Heart left ventricle (tissue), 16 donors: ENCODE measurements around the gene TRH. TPM values are rescaled to one million over a fixed set of nuclear protein-coding genes. Genes with fewer than 3 reads are reported as not detected.

Experiments used
- ATAC-seq, 4 donors: fragments of 200-7000 bp; cut with Tn5 transposase; one replicate each; pipeline ENCODE4 v1.9.1; 2020 to 2022; ENCODE audit warnings: moderate library complexity in 4 of 4, mild to moderate bottlenecking in 3 of 4, moderate number of reproducible peaks in 1 of 4
- DNase-seq, 5 donors: peaks; one replicate each; pipeline ENCODE4 v3.0.0-alpha.2; 2020
- H3K27ac ChIP-seq, 12 donors: fragments of 200-600 bp; sonication (generic) in 4 of 12; one replicate each; pipeline versions ENCODE4 v1.5.0 to v1.8.0; 2016 to 2022; ENCODE audit warnings: mild to moderate bottlenecking in 2 of 12
- H3K27me3 ChIP-seq, 9 donors: fragments of 200-600 bp; sonication (generic) in 2 of 9; one replicate each; pipeline versions ENCODE4 v1.5.1 to v1.8.0; 2016 to 2022; ENCODE audit warnings: mild to moderate bottlenecking in 3 of 9
- H3K36me3 ChIP-seq, 9 donors: fragments of 200-600 bp; sonication (generic) in 2 of 9; one replicate each; pipeline versions ENCODE4 v1.5.0 to v1.8.0; 2018 to 2022; ENCODE audit warnings: mild to moderate bottlenecking in 2 of 9
- H3K4me1 ChIP-seq, 12 donors: fragments of 200-600 bp; sonication (generic) in 4 of 12; one replicate each; pipeline versions ENCODE4 v1.5.0 to v1.8.0; 2016 to 2022; ENCODE audit warnings: mild to moderate bottlenecking in 3 of 12
- H3K4me3 ChIP-seq, 12 donors: fragments of 200-600 bp; sonication (generic) in 4 of 12; one replicate each; pipeline versions ENCODE4 v1.5.0 to v1.8.0; 2017 to 2022; ENCODE audit warnings: mild to moderate bottlenecking in 9 of 12, moderate library complexity in 4 of 12
- H3K9me3 ChIP-seq, 12 donors: fragments of 200-600 bp; sonication (generic) in 4 of 12; one replicate each; pipeline versions ENCODE4 v1.5.0 to v1.8.0; 2016 to 2022; ENCODE audit warnings: mild to moderate bottlenecking in 1 of 12
- CTCF ChIP-seq, 12 donors: fragments of 200-600 bp; sonication (generic) in 4 of 12; IDR thresholded peaks; one replicate each; pipeline versions ENCODE4 v1.5.0 to v1.8.0; 2018 to 2022; ENCODE audit warnings: antibody characterized with exemption in 12 of 12, mild to moderate bottlenecking in 5 of 12
- POLR2A ChIP-seq, 2 donors: fragments of 450-650 bp; IDR thresholded peaks; one replicate each; pipeline ENCODE4 v1.6.1; 2017; ENCODE audit warnings: antibody characterized with exemption in 2 of 2, mild to moderate bottlenecking in 2 of 2, moderate library complexity in 2 of 2
- WGBS, 4 donors: extraction: QIAGEN DNeasy Blood & Tissue Kit in 2 of 4; methylation state at CpG; one replicate each; pipeline versions ENCODE4 v1.1.5 to v1.1.7; 2013 to 2018; 5-methylcytosine and 5-hydroxymethylcytosine counted together
- intact Hi-C, 10 donors: fragments of 100-400 bp; cut with DNase I; formaldehyde crosslinking; loops; one replicate each; pipeline versions ENCODE4 v1.11.1 to v1.14.2; 2022
- polyA plus RNA-seq, 2 donors: library from polyadenylated mRNA; stranded (reverse); fragments of 200-250 nt; gene quantifications; one replicate each; pipeline ENCODE4 v1.2.3, GENCODE V29; 2013
- total RNA-seq, 9 donors: library from RNA; depleted of rRNA in 2 of 9; stranded (reverse); fragments of >200 nt in 2 of 9; fragmentation: NEBNext Ultra II Directional in 3 of 9; extraction: Animal tissue kit (Norgen Biotek cat#: 25700) in 3 of 9; gene quantifications; one replicate each; pipeline versions ENCODE4 v1.1.0 to v1.2.4, GENCODE V29; 2016 to 2023
- donor health status: ischemic (EF 13 %, LVEDD 7.1; RV severe dilation, severe dysfunction).
- donor health status: healthy with polysubstance abuse.
- donor health status: DM: no; HTN: yes; CAD: no.
- donor health status: DM: no; HTN: no; CAD: no.
- donor health status: ischemic (EF 25% LVEDD 6.9; RV normal size, moderate dysfunction).
- donor health status: ischemic (EF 25% LVEDD 5.7; RV mildly dilated, moderate dysfunction).
- donor health status: healthy.
- donor health status: DM: yes; HTN: yes; CAD: no.
- donor health status: ischemic (EF 35%, LVEDD 5.7; RV mildly dilated, moderate dysfunction).
- donor health status: nonischemic (EF 11% LVEDD 7.7; RV severe dilation, severe dysfunction).
- donor health status: DM: yes; HTN: yes; CAD: no.
- donor health status: PGD.
- donor health status: ischemic (EF 29% LVEDD 5.4; RV normal size, mild dysfunction).
- donor health status: nonischemic (EF 23%, LVEDD 6.1; RV moderate dilation, normal function).

TRH gene
- total and polyA plus RNA-seq, 11 donors, result not detected

GRCh38 chr3:129967761-129968160, 6.8 kb upstream of the TRH start:
- no peak overlapping the region for H3K27ac ChIP-seq
- peaks cover 0 to 3% (median 0%) of the 10 kb centered on the region in 9 donors for H3K27me3 ChIP-seq
- intact Hi-C loops, result no loop called here
- ATAC-seq, result no peak
- H3K36me3 ChIP-seq, result no peaks in the 10 kb centered on the region
- no peaks in the 10 kb centered on the region for H3K9me3 ChIP-seq
- H3K4me3 ChIP-seq, result no peak overlapping the region
- TF ChIP-seq POLR2A (IDR thresholded peaks at IDR 0.05) (no peak), CTCF (IDR thresholded peaks at IDR 0.05) (no peak)
- no peak for DNase-seq
- H3K4me1 ChIP-seq, result no peaks in the 10 kb centered on the region
- 74 to 84% (median 78%) methylated on average over 5 of the region's 5 CpGs for WGBS, 4 donors

GRCh38 chr3:129971351-129972052, 3.0 kb upstream of the TRH start:
- 60 to 69% (median 63%) methylated on average over 8 of the region's 8 CpGs for WGBS, 4 donors
- Histone ChIP-seq H3K9me3 (no peaks in the 10 kb centered on the region), H3K36me3 (no peaks in the 10 kb centered on the region), H3K27ac (no peak overlapping the region), H3K27me3 (peaks cover 18 to 34% (median 30%) of the 10 kb centered on the region in 9 donors), H3K4me1 (peaks cover 0 to 17% (median 14%) of the 10 kb centered on the region in 12 donors), H3K4me3 (no peak overlapping the region)
- intact Hi-C loops, result no loop called here
- no peak for DNase-seq
- no peak for ATAC-seq
- TF ChIP-seq CTCF (IDR thresholded peaks at IDR 0.05) (no peak), POLR2A (IDR thresholded peaks at IDR 0.05) (no peak)

- 95 to 100% (median 97%) methylated on average over 2 of the region's 2 CpGs for WGBS, 4 donors
- H3K9me3 ChIP-seq, result no peaks in the 10 kb centered on the region
- H3K27ac ChIP-seq, result no peak overlapping the region
- peaks cover 0 to 17% (median 14%) of the 10 kb centered on the region in 12 donors for H3K4me1 ChIP-seq
- no peaks in the 10 kb centered on the region for H3K36me3 ChIP-seq
- ATAC-seq, result no peak
- intact Hi-C loops, result no loop called here
- H3K4me3 ChIP-seq, result no peak overlapping the region
- H3K27me3 ChIP-seq, result peaks cover 26 to 42% (median 38%) of the 10 kb centered on the region in 9 donors
- TF ChIP-seq POLR2A (IDR thresholded peaks at IDR 0.05) (no peak), CTCF (IDR thresholded peaks at IDR 0.05) (no peak)
- DNase-seq, result no peak
Measured at GRCh38 chr3:129972301-129972700, 2.2 kb upstream of the TRH start.

GRCh38 chr3:129973853-129974563, 512 bp upstream of the TRH start:
- Histone ChIP-seq H3K4me1 (peaks cover 0 to 17% (median 14%) of the 10 kb centered on the region in 12 donors), H3K27me3 (peaks cover 28 to 56% (median 46%) of the 10 kb centered on the region in 9 donors), H3K27ac (no peak overlapping the region), H3K9me3 (no peaks in the 10 kb centered on the region), H3K36me3 (no peaks in the 10 kb centered on the region), H3K4me3 (peak overlapping the region in 11 of 12 donors; percentile 8 to 40 (median 23))
- DNase-seq (no peak), ATAC-seq (no peak)
- intact Hi-C loops, result no loop called here
- TF ChIP-seq POLR2A (IDR thresholded peaks at IDR 0.05) (no peak), CTCF (IDR thresholded peaks at IDR 0.05) (no peak)
- 36 to 41% (median 38%) methylated on average over 39 of the region's 39 CpGs for WGBS, 4 donors
